HG03025 (cell line): Measurements from ENCODE around the gene CLDN18.

ENCODE experiments used
- ATAC-seq: cut with Tn5 transposase; IDR thresholded peaks from one replicate; pipeline ENCODE4 v1.9.1; 2021; ENCODE audit warnings: mild to moderate bottlenecking, moderate library complexity; ENCODE audit not compliant: unreplicated experiment, low FRiP score

CLDN18 gene

DNA sequence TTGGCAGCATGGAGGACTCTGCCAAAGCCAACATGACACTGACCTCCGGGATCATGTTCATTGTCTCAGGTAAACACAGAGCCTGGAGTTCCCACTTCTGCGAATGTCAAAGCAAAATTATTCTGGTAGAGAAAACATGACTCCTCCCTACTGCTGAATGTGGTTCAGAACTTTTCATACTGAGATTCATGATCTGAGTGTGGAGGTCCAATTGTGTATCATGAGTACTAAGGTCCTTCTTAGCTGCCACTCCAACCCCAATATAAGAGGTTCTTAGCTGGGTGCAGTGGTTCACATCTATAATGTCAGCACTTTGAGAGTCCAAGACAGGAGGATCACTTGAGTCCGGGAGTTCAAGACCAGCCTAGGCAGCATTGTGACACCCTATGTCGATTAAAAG, 13.8 kb downstream of the CLDN18 start:
- no peak for ATAC-seq

DNA sequence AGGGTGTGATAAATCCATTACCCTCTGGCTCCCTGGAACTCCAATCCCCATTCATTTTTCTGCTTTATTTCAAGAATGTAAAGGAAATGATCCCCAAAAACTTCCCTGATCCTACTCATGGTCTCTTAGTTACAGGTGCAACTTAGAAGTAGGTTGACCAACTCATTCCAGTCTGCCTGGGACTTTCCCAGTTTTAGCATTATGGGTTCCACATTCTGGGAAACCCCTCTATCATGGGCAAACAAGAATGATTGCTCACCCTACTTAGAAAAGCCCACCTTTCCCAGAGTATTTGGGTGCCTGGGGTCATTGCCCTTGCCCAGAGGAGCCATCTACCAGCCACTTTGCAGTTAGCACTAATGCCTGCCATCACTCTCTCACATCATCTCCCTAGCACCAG, 15.6 kb downstream of the CLDN18 start:
- no peak for ATAC-seq

DNA sequence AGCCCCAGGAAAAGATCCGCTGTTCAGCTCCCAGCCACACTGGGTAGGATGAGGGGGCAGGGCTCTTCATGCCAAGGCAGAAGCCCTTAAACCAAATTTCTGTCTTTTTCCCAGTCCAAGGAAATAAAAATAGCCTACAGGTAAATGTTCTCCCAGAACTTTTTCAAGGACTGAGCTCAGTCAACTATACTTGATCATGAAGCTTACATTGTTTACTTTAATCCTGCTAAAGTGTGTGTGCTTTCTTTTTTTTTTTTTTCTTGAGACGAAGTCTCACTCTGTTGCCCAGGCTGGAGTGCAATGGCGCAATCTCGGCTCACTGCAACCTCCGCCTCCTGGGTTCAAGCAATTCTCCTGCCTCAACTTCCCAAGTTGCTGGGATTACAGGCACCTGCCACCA, 17.9 kb downstream of the CLDN18 start:
- no peak for ATAC-seq

DNA sequence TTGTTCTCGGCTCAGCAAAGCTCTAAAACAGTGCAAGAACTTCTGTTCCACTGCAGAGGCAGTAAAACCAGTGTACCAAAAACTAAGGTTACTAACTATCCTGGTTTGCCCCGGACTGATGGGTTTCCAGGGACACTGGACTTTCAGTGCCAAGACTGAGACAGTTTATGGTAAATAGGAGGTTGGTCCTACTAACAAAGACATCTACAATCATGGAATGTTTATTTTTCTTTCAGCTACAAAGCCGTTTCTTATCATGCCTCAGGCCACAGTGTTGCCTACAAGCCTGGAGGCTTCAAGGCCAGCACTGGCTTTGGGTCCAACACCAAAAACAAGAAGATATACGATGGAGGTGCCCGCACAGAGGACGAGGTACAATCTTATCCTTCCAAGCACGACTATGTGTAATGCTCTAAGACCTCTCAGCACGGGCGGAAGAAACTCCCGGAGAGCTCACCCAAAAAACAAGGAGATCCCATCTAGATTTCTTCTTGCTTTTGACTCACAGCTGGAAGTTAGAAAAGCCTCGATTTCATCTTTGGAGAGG, 20.8 kb downstream of the CLDN18 start:
- no peak for ATAC-seq

DNA sequence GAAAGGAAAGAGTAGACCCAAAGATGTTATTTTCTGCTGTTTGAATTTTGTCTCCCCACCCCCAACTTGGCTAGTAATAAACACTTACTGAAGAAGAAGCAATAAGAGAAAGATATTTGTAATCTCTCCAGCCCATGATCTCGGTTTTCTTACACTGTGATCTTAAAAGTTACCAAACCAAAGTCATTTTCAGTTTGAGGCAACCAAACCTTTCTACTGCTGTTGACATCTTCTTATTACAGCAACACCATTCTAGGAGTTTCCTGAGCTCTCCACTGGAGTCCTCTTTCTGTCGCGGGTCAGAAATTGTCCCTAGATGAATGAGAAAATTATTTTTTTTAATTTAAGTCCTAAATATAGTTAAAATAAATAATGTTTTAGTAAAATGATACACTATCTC, 21.6 kb downstream of the CLDN18 start:
- no peak for ATAC-seq

DNA sequence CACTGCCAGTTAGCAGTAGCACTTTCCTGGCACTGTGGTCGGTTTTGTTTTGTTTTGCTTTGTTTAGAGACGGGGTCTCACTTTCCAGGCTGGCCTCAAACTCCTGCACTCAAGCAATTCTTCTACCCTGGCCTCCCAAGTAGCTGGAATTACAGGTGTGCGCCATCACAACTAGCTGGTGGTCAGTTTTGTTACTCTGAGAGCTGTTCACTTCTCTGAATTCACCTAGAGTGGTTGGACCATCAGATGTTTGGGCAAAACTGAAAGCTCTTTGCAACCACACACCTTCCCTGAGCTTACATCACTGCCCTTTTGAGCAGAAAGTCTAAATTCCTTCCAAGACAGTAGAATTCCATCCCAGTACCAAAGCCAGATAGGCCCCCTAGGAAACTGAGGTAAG, 22.6 kb downstream of the CLDN18 start:
- ATAC-seq: no peak

DNA sequence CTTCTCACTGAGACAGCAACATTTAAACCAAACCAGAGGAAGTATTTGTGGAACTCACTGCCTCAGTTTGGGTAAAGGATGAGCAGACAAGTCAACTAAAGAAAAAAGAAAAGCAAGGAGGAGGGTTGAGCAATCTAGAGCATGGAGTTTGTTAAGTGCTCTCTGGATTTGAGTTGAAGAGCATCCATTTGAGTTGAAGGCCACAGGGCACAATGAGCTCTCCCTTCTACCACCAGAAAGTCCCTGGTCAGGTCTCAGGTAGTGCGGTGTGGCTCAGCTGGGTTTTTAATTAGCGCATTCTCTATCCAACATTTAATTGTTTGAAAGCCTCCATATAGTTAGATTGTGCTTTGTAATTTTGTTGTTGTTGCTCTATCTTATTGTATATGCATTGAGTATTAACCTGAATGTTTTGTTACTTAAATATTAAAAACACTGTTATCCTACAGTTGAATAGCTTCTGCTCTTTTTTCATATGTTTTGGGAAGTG, 23.3 kb downstream of the CLDN18 start:
- no peak for ATAC-seq

DNA sequence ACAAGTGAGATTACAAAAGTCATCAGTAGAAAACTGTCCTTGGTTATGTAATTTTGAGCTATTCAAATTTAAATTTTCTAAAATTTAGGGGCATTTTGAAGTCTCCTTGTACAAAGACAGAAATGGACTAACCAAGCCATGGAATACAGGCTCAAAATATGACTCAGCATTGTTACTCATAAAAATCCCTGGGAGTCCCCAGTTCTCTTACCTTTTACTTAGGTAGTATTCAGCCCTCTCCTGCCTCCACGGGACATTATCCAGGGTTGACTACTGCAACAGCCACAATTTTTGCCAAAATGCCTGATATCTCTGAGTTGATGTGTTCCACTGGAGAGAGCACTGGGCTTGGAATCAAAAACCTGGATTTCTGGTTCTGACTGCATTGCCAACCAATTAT, 25.0 kb downstream of the CLDN18 start:
- ATAC-seq: no peak

DNA sequence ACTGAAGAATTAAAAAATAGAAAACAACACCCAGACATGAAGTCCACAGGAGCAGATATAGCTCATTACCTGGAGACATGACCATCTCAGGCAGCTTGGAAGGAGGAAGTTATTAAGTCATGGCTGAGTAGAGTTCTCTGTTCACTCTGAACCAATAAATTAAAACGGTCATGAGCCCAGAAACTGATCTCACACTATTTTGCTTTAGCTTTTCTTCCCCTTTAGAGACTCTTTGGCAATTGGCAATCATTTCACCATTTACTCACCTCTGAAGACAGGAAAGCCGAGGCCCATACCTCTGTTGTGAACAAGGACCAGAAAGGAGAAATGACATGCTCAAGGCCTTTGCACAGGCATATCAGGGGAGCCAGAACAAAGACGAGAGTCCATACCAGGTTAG, 26.6 kb downstream of the CLDN18 start:
- no peak for ATAC-seq

DNA sequence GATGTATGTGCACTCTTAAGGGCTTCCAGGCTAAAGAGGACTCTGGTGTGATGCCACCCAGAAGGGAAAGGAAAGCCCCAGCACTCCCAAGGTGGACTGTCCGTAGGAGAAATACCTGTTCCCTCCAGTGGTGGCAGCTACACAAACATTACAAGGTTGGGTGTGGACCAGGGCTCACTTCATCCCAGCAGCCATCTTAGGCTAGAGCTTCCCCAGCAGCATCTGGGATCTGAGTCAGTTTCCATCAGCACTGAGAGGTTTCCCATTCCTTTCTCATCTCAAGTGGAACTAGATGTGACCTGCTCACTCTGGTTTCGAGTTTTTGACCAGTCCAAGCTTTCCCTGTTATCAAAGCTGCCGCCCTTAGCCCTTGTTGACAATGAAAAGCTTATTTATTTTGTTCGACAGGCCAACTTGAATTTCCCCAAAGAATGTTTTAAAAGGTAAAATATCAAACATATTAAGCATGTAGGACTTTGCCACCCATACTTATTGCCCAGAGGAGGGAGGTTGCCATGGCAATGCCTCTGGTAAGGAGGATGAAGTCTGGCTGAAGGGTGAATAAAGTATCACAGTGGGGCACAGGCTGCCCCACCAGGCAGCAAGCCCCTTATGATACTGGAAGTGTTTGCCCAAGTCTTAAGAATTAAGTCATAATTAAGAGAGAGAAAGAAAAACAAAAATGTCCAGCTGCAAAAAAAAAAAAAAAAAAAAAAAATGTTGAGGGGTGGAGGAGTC, 28.9 kb downstream of the CLDN18 start:
- ATAC-seq: no peak

DNA sequence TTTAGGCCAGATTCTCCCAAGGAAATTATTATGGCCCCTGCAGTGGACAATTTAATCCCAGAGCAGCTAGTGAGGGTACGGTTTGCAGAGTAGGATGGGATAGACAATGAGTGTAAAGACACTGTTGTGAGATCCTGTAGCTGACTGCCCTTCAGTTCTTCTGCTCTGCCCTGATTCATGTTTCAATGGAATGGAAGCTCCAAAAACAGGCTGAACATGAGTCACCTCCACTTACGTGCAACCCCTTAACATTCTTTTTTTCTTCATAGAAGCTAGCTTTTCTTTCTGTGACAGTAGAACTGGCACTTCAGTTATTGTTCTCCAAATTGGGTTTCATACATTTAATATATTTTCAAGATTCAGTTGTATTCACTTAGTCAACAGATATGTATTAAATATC, 32.1 kb downstream of the CLDN18 start:
- ATAC-seq: no peak

DNA sequence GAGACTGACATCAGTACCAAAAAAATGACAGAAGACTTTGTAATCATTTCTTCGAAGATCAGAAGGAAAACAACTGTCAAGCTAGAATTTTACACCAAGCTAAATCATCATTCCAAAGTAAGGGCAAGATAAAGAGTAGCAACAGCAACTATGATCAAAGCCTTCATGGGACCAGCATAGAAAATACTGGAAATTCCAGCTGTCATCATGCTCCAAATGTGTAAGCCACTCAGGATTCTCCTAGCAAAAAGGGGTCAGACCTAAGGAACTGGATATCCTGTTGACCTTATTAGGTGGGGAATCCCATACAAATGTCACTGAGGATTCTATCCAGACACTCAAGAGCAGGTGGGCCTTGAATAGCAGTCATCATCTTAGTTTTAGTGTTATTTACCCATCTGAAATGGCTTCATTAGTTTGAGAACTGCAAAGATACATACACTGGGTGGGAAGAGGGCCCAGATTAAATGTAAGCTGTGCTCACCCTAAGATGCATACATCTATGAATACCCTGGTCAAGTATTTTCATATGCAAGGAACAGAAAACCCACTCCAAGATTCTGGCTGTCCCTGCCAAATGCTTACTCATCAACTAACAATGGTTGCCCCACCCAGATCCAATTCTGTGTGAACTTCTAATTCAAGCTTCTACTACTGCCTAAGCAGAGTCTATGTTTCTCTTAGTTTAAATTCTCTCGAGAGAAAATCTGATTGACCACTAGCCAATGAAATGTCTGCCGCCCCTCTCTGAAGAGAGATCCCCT, 33.5 kb downstream of the CLDN18 start:
- no peak for ATAC-seq

DNA sequence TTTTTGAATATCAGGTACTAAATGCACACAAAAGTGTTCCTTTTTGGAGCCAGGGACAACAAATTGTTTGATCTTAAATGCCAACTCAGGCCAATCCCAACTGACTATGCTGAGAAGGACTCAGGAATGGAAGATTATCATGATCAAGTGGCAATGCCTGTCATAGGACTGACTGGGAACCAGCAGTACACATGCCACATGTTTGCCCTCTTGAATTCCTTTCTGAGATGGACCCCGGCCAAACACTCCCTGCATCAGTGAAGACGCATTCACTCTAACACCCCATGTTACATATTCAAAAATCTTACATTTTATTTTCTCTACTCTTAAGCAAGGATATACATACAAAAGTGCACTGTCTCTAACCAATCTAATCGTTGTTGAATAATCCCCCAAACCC, 36.1 kb downstream of the CLDN18 start:
- ATAC-seq: no peak

DNA sequence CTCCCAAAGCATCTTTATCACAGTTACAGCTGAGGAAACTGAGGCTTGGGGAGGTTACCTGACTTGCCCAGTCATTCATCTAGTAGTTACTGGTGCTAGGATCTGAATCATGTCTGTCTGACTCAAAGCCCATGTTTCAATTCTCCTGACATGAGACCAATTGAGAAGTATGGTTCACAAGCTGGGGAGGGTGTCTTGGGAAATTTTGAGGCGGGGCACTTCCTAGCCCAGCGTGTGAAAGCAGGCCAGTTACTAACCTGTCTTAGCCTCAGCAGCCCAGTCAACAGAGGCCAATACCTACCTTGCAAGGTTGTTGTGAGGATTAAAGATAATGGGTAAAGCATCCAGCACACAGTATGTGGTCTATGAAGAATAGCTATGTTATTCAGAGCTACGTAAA, 37.0 kb downstream of the CLDN18 start:
- no peak for ATAC-seq

DNA sequence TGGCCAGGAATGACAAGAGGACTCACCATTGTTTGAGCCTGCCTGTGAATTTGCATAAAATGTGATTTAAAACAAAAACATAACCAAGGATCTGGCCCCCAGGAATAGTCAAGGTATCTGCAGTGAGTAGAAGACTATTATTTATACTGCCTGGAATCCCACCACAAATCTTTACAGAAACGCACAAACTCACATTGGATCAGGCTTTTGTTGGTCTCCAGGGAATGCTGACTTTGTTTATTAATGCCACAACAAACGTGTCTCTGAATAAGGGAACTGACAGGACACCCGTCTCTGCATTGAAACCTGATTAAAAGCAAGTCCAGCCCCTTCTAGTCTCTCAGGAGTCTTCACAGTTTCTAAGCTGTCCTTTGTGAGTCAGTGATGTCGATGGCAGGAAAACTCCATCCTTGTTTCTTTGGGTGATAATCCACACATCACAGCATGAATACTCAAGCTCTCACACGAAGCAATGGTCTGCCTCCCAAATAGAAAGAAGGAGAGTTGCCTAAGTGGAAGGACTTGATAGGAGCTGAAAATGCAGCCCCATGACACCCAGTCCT, 37.7 kb downstream of the CLDN18 start:
- ATAC-seq: no peak

DNA sequence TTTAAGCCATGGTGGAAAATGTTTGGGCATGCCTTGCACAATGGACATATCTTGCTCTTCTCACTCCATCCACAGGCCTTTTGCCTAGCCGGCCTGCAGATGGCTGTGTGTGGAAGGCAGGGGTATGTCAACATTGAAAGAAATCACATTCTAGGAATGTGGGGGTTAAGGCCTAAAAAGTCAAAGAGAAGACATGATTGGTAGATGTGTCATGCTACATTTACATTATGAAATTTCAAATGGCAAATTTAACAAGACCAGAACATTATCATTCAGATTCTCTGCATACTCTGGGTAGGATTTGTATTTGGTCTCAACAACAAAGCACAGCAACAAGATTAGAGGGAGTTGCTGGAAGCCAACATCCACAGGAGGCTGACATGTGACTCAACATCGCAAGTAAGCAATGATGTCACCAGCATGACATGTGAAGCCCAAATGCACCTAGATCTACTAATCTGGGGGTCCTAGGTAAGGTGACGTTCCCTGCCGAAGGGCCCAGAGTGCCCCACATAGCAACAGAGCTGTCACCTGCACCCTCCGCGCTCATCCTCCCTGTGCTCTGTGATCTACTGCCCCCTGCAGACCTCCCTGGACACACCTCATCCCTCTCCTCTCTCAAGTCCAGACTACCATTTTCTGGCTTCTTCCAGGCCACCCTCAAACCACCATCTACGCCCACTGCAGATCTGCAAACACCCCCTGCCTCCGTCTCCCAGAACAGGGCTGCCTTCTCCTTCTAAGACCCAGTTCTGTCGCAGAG, 39.4 kb downstream of the CLDN18 start:
- ATAC-seq: no peak

DNA sequence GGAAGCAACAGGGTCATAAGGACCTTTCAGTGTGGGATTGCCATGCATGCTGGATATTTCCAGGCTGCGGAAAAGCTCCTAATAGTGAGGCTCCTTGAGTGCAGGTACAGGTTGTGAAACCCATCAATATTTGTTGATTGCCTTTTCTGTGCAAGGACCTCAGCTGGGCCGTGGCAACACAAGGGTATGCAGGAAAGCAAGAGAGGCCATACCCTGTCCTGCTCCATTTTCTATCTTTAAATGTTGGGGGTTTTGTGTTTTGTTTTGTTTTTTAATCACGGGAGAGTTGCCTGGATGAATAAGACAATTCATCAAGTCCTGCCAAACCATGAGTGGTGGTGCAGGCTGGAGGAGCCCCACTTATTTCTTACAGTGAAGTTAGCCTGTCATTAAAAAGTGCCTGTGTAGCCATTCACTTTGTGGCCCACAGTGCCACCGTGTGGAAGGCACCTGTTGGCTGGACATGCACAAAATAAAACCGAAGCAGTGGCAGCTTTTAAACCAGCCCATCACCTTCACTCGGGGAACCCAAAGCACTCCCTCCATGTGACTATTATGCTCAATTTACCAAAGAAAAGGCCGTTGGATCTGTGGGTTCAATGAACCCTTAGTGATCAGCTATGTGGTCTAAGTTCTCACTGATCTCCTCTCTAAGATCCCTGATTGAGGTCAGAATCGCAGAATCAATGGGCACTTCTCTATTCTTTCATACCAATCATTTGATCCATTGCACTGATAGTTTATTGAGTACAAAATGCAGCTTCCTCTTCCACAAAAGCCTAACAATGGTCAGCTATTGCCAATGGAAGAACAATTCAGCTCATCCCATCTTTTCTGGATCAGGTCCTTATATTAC, 42.2 kb downstream of the CLDN18 start:
- ATAC-seq: no peak

DNA sequence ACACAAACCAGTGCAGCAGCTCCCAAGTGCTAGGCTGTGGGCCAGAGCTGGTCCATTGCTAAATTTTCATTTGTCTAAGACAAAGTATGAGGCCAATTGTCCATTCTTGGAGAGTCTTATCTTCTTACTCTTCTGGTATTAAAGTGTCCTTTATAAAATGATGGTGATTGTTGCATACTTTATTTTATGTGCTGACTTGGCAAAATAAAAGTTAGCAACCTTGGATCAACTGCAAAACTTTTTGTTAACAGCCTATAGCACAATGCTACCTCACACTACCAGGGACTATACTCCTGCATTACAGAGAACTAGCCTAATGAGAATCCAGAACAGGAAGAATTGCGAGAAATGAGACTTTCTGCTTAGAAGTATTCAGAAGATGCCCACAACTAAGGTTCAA, 44.1 kb downstream of the CLDN18 start:
- no peak for ATAC-seq

DNA sequence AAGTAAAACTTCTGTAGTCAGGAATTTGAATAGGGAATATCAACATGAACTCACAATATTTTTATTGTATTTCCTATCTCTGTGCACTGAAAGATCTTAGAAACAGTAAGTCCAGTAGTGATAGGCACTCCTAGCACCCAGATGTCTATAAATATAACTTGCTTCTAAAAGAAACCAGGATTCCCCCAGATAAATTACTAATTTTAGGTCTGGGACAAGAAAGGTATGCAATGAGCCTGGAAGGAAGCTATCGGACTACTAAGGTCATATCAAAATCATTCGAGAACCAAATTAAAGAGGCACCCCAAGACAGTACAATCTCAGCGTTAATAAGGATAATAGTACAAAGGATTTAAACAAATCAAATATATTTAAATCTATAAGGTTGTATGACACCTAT, 47.4 kb downstream of the CLDN18 start:
- ATAC-seq: no peak

DNA sequence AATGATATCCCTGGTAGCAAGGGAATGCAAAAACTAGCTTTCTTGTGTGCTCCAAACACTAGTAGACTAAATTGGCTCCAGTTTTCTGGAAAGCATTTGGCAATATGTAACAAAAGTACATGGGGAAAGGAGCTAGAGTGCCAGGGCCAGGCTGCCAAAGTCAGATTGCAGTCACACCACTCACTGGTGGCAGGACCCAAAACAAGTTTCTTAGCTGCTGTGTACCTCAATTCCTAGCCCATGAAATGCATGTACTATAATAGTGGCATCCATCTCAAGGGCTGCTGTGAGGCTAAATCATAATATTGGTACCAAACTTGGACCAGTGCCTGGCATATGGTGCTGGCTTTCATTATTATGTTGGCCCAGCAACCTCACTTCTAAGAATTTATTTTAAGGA, 49.3 kb downstream of the CLDN18 start:
- ATAC-seq: no peak
